NT2/D1 (cell line): Measurements from ENCODE around the gene GBX2.

ENCODE experiments used
- DNase-seq: peaks from one replicate; pipeline ENCODE4 v3.0.0-alpha.2; 2011; ENCODE audit warnings: low read depth, low spot score
- H3K27me3 ChIP-seq: 2 replicates; pipeline ENCODE4 v1.6.0; 2011; ENCODE audit warnings: mild to moderate bottlenecking; ENCODE audit not compliant: insufficient read length, insufficient read depth
- H3K36me3 ChIP-seq: 2 replicates; pipeline ENCODE4 v1.6.1; 2011; ENCODE audit warnings: mild to moderate bottlenecking, low read length, mixed read lengths; ENCODE audit not compliant: insufficient read depth, insufficient read length
- H3K4me1 ChIP-seq: 2 replicates; pipeline ENCODE4 v1.5.1; 2011; ENCODE audit not compliant: insufficient read depth, insufficient read length
- H3K4me3 ChIP-seq: 2 replicates; pipeline ENCODE4 v1.5.1; 2011; ENCODE audit warnings: low read depth; ENCODE audit not compliant: insufficient read length
- H3K9ac ChIP-seq: 2 replicates; pipeline ENCODE4 v1.6.0; 2011; ENCODE audit warnings: low read depth; ENCODE audit not compliant: insufficient read length
- H3K9me3 ChIP-seq: 2 replicates; pipeline ENCODE4 v1.5.1; 2011; ENCODE audit warnings: mild to moderate bottlenecking, low read length; ENCODE audit not compliant: insufficient read depth
- SUZ12 ChIP-seq: IDR thresholded peaks from 2 replicates; pipeline ENCODE4 v1.6.1; 2011; ENCODE audit not compliant: insufficient read length, insufficient read depth; ENCODE audit errors: extremely low read depth
- YY1 ChIP-seq: IDR thresholded peaks from 2 replicates; pipeline ENCODE4 v1.6.1; 2011; ENCODE audit not compliant: insufficient read length, insufficient read depth
- ZNF274 ChIP-seq: IDR thresholded peaks from 2 replicates; pipeline ENCODE4 v1.6.1; 2011; ENCODE audit warnings: mild to moderate bottlenecking, low read depth, low read length

The GBX2 gene

GRCh38 chr2:236127010-236127409 is 41.2 kb downstream of the GBX2 start:
- Histone ChIP-seq H3K9ac (no peak overlapping the region), H3K4me3 (no peak overlapping the region), H3K4me1 (peaks cover 11% of the 10 kb centered on the region), H3K36me3 (peaks cover 10% of the 10 kb centered on the region), H3K27me3 (no peaks in the 10 kb centered on the region), H3K9me3 (no peaks in the 10 kb centered on the region)
- TF ChIP-seq YY1, result no peak
- TF ChIP-seq ZNF274, result no peak
- DNase-seq, result no peak

- TF ChIP-seq YY1, result no peak
- TF ChIP-seq SUZ12, result no peak
- no peak for TF ChIP-seq ZNF274
- Histone ChIP-seq H3K9ac (no peak overlapping the region), H3K9me3 (no peaks in the 10 kb centered on the region), H3K27me3 (peaks cover 1% of the 10 kb centered on the region), H3K4me3 (no peak overlapping the region), H3K4me1 (peaks cover 8% of the 10 kb centered on the region), H3K36me3 (peaks cover 10% of the 10 kb centered on the region)
- DNase-seq, result no peak
These were observed 42.6 kb downstream of the GBX2 start for GRCh38 chr2:236125541-236125940.

GRCh38 chr2:236124182-236124893 is 43.8 kb downstream of the GBX2 start:
- no peak for DNase-seq
- Histone ChIP-seq H3K27me3 (peaks cover 11% of the 10 kb centered on the region), H3K4me3 (no peak overlapping the region), H3K4me1 (peaks cover 10% of the 10 kb centered on the region), H3K9me3 (no peaks in the 10 kb centered on the region), H3K9ac (no peak overlapping the region), H3K36me3 (peaks cover 10% of the 10 kb centered on the region)
- TF ChIP-seq YY1 (no peak), ZNF274 (no peak), SUZ12 (no peak)

GRCh38 chr2:236123716-236124115 is 44.5 kb downstream of the GBX2 start:
- Histone ChIP-seq H3K4me3 (no peak overlapping the region), H3K9me3 (no peaks in the 10 kb centered on the region), H3K4me1 (peaks cover 13% of the 10 kb centered on the region), H3K27me3 (peaks cover 15% of the 10 kb centered on the region), H3K36me3 (peaks cover 10% of the 10 kb centered on the region), H3K9ac (no peak overlapping the region)
- DNase-seq, result no peak
- no peak for TF ChIP-seq ZNF274
- TF ChIP-seq SUZ12, result no peak
- TF ChIP-seq YY1, result no peak

- no peak for TF ChIP-seq ZNF274
- no peak for TF ChIP-seq YY1
- Histone ChIP-seq H3K9me3 (no peaks in the 10 kb centered on the region), H3K4me1 (peaks cover 6% of the 10 kb centered on the region), H3K9ac (no peak overlapping the region), H3K36me3 (peaks cover 10% of the 10 kb centered on the region), H3K4me3 (no peak overlapping the region), H3K27me3 (peaks cover 25% of the 10 kb centered on the region)
- DNase-seq, result no peak
These were observed 46.0 kb downstream of the GBX2 start for GRCh38 chr2:236122236-236122635.

- TF ChIP-seq ZNF274, result no peak
- no peak for TF ChIP-seq SUZ12
- TF ChIP-seq YY1, result no peak
These were observed 46.6 kb downstream of the GBX2 start for GRCh38 chr2:236121546-236121945.

GRCh38 chr2:236120829-236121228 is 47.4 kb downstream of the GBX2 start:
- peaks cover 10% of the 10 kb centered on the region for H3K36me3 ChIP-seq
- TF ChIP-seq SUZ12, result no peak
- no peak for TF ChIP-seq YY1
- TF ChIP-seq ZNF274, result no peak
- H3K27me3 ChIP-seq, result peaks cover 33% of the 10 kb centered on the region
- peaks cover 6% of the 10 kb centered on the region for H3K4me1 ChIP-seq
- no peaks in the 10 kb centered on the region for H3K9me3 ChIP-seq
- no peak overlapping the region for H3K9ac ChIP-seq
- H3K4me3 ChIP-seq, result no peak overlapping the region
- DNase-seq, result no peak

More at GRCh38 chr2:236121546-236121945, 46.6 kb downstream of the GBX2 start:
- H3K27me3 ChIP-seq, result peaks cover 31% of the 10 kb centered on the region
- H3K36me3 ChIP-seq, result peaks cover 10% of the 10 kb centered on the region
- H3K4me1 ChIP-seq, result peaks cover 6% of the 10 kb centered on the region
- H3K9ac ChIP-seq, result no peak overlapping the region
- DNase-seq, result no peak
- H3K4me3 ChIP-seq, result no peak overlapping the region
- H3K9me3 ChIP-seq, result no peaks in the 10 kb centered on the region

- Histone ChIP-seq H3K4me3 (no peak overlapping the region), H3K4me1 (peaks cover 9% of the 10 kb centered on the region), H3K9ac (no peak overlapping the region), H3K36me3 (peaks cover 6% of the 10 kb centered on the region), H3K27me3 (peaks cover 37% of the 10 kb centered on the region), H3K9me3 (no peaks in the 10 kb centered on the region)
- TF ChIP-seq YY1 (no peak), ZNF274 (no peak), SUZ12 (no peak)
- no peak for DNase-seq
These were observed 48.0 kb downstream of the GBX2 start for GRCh38 chr2:236120141-236120601.
